GM21381 (cell line): ENCODE measurements around the gene CD48.
"Not testable (repeated sequence)": the region's sequence is repeated elsewhere in the genome, so short reads cannot be mapped to it uniquely, and the experiment has no call there.

Experiments used
- ATAC-seq: cut with Tn5 transposase; IDR thresholded peaks from one replicate; pipeline ENCODE4 v1.9.1; 2021; ENCODE audit warnings: mild to moderate bottlenecking, moderate library complexity; ENCODE audit not compliant: unreplicated experiment

CD48 gene

GRCh38 chr1:160716013-160716412 is 4.4 kb upstream of the CD48 start:
- no peak for ATAC-seq

DNA sequence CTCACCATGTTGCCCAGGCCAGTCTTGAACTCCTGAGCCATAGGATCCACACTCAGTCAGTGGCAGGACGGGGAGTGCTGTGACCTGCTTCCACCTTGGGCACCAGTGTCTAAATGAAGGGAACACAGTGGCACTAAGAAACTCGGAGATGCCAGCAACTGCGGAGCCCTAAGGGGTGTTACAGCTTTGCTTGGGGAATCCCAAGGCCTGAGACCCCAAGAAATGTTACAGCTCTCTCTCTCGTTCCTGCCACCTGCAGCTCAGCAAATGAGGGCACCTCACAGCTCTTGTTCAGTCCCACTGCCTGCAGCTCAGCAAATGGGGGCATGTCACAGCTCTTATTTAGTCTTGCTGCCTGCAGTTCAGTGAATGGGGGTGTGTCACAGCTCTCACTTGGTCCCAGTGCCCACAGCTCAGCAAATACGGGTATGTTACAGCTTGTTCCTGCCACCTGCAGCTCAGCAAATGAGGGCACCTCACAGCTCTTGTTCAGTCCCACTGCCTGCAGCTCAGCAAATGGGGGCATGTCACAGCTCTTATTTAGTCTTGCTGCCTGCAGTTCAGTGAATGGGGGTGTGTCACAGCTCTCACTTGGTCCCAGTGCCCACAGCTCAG is 2.5 kb upstream of the CD48 start:
- not testable (repeated sequence) for ATAC-seq

GRCh38 chr1:160713161-160713560 is 1.5 kb upstream of the CD48 start:
- ATAC-seq, result no peak

- ATAC-seq, result peak; percentile 37
These were observed 981 bp upstream of the CD48 start for GRCh38 chr1:160712525-160713080.

DNA sequence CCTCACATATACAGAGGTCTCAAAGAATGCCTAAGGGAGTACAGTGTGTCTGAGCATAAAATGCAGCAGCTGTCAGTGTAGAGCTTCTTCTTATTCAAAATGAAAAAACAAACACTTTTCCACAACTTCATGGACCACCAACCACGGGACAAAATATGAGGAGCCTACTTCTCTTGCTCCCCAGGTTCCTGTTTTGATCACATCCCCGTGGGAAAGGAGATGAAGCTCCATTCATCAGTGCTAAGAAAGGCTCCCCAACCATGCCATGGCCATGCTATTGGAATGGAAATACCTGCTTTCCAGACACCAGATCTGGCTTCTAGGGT is 383 bp downstream of the CD48 start:
- ATAC-seq, result no peak

- ATAC-seq, result no peak
These were observed 937 bp downstream of the CD48 start for GRCh38 chr1:160710517-160711252.

DNA sequence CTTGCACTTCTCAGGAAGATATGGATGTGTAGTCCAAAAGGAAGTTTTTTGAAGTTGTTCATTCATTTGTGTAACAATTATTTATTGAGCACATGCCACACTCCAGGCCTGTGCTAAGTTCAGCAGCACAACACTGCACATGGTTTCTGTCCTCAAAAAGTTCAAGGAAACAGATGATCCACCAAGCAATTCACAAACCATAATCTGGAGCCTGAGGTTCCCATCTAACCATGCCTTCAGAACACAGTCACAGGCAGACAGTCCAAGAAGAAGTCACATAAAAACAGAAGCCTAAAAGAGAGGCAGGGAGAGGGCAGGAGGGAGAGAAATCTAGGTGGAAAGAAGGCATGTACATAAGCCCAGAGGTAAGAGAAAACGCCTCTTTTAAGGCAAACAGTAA is 1.9 kb downstream of the CD48 start:
- no peak for ATAC-seq

- peak; percentile 37 for ATAC-seq
These were observed 2.8 kb downstream of the CD48 start for GRCh38 chr1:160708801-160709200.

- no peak for ATAC-seq
These were observed 3.5 kb downstream of the CD48 start for GRCh38 chr1:160708118-160708517.

- ATAC-seq, result no peak
These were observed 4.2 kb downstream of the CD48 start for GRCh38 chr1:160707236-160708064.

DNA sequence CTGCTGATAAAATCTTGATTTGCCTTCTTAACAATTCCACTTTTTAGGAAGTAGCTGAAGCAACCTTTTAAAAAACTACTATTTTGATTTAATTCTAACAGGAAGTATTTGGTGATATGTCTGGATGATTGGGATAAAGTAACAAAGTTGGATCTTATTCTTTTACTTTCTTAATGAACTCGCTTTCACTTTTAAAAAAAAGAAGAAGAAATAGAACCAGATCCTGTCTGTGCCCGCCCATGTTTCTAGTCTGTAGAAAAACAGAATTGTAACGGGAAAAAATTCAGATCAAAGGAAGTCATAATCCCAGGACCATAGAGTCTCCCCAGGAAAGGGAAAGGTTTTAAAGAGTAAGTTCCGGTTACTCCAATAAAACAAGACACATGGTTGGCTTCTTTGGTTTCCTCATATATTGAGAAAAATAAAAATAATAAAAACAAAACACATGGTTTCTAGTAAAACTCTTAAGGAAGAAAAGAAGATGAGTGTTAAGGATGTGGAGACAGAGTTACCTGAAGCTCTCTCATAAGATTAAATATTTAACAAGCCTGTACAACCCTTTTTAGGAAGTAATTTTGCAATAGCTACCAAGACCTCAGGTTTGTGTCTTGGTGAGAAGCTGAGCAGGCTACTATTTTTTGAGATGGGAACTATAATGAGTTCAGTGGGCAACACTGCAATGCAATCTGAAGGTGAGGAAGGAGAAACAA is 4.9 kb downstream of the CD48 start:
- no peak for ATAC-seq

GRCh38 chr1:160705742-160706141 is 5.9 kb downstream of the CD48 start:
- ATAC-seq, result no peak

GRCh38 chr1:160705212-160705621 is 6.4 kb downstream of the CD48 start:
- ATAC-seq, result not testable (repeated sequence)

DNA sequence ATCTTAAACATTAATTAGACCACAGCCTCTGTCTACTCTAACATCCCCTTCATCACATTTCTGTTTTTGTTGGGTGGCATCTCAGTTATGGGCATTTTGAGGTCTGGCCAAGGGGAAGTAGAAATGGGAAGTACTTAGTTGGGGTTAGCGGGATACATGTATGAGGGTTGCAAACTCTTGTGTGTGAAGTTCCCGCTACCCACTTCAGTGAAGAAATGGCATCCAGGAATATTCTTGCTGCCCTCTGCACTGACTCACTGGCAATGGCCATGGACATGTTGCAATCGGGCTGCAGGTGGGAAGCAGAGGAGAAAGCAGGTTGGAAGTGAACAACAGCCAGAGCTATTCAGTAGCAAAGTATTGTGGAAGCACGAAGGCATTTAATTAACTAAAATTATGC is 7.4 kb downstream of the CD48 start:
- no peak for ATAC-seq

DNA sequence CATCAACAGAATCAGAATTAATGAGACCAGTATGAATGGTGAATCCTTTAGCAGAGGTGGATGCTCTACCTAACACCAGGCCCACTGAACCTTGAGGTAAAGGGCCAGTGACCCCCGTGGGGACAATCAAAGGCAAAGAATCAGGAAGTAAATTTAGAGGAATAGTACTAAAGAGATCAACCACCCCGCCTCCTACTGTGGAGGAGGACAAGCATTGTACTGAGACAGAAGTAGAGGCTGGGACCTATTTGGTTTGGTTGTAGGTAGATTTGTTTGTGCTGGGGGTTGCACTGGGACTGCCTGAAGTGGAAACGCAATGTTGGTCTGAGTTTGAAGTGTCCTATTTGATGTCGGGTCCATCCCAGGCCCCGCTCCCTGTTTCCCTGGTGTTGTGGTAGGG is 9.5 kb downstream of the CD48 start:
- no peak for ATAC-seq

- not testable (repeated sequence) for ATAC-seq
These were observed 19.2 kb downstream of the CD48 start for GRCh38 chr1:160692390-160692789.

DNA sequence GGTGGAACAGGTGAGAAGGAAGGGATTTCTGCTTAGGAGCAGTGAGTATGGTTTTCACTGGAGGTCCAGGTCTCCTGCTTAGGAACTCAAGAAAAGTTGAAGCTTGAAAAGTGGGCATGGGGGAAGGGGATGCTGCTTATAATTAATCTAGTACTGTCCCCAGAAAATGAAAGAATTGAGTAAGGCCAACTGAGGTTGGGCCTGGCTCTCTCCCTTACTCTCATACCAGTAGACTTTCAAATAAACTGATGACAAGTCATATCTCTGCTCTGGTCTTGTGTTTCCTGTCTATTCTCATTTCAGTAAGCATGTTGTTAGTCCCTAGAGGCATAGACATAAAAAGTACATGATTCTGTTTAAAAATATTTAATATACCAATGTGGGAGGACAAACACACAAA is 26.4 kb downstream of the CD48 start:
- no peak for ATAC-seq

- no peak for ATAC-seq
These were observed 28.4 kb downstream of the CD48 start for GRCh38 chr1:160682983-160683865.

DNA sequence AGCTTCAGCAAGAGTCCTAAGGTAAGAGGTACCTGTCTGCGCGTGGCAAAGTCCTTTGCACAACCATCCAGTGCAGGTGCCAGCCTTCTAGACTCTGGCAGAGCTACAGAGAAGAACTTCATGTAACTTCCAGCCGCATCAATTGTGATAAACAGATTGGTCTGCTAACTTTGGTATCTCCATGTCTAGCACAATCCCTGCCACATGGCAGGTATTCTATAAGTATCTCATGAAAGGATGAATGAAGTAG is 29.8 kb downstream of the CD48 start:
- ATAC-seq, result no peak
